Bronchial epithelial cell (primary cell): ENCODE results near the gene QSER1. TPM values are rescaled to one million over a fixed set of nuclear protein-coding genes. Genes with fewer than 3 reads are reported as not detected.

Experiments
- DNase-seq: peaks from one replicate; pipeline ENCODE4 v3.0.0-alpha.2; 2010; ENCODE audit warnings: low read depth
- FAIRE-seq: peaks from 2 replicates; lab custom pipeline; 2011; peaks lifted over from hg19 to GRCh38; lab: Jason Lieb, UNC
- H3K27me3 ChIP-seq: 2 replicates; pipeline ENCODE4 v1.5.1; 2011; ENCODE audit warnings: low read length; ENCODE audit not compliant: control insufficient read depth, insufficient read depth
- H3K36me3 ChIP-seq: 2 replicates; pipeline ENCODE4 v1.5.1; 2011; ENCODE audit warnings: low read length; ENCODE audit not compliant: control insufficient read depth, insufficient read depth
- H3K4me3 ChIP-seq: 2 replicates; pipeline ENCODE4 v1.5.1; 2011; ENCODE audit warnings: mild to moderate bottlenecking, low read depth, low read length, control low read depth
- CTCF ChIP-seq: IDR thresholded peaks from 2 replicates; pipeline ENCODE4 v1.5.1; 2011; ENCODE audit warnings: mild to moderate bottlenecking, moderate library complexity, low read length, control low read depth, inconsistent platforms; ENCODE audit not compliant: insufficient read depth, severe bottlenecking
- total RNA-seq: library from RNA; depleted of rRNA; stranded (reverse); fragments of >200 nt; gene quantifications from 2 replicates; pipeline ENCODE4 v1.2.1, GENCODE V29; 2014

QSER1 gene
- total RNA-seq, 1 donor from 2014 or later = 11.1 TPM

GRCh38 chr11:32991898-32992297 is 99.3 kb downstream of the QSER1 start:
- Histone ChIP-seq H3K27me3 (no peaks in the 10 kb centered on the region), H3K36me3 (no peaks in the 10 kb centered on the region), H3K4me3 (no peak overlapping the region)
- no peak for TF ChIP-seq CTCF
- no peak for FAIRE-seq
- DNase-seq = no peak

- Histone ChIP-seq H3K36me3 (no peaks in the 10 kb centered on the region), H3K27me3 (no peaks in the 10 kb centered on the region), H3K4me3 (no peak overlapping the region)
- FAIRE-seq = no peak
- TF ChIP-seq CTCF = no peak
- DNase-seq = peak; percentile 63
Measured at GRCh38 chr11:33000181-33000580, 107.6 kb downstream of the QSER1 start.

- no peak for TF ChIP-seq CTCF
- no peaks in the 10 kb centered on the region for H3K36me3 ChIP-seq
- H3K4me3 ChIP-seq = no peak overlapping the region
- DNase-seq (no peak), FAIRE-seq (no peak)
- no peaks in the 10 kb centered on the region for H3K27me3 ChIP-seq
Measured at GRCh38 chr11:33001281-33001680, 108.7 kb downstream of the QSER1 start.

GRCh38 chr11:33001751-33002542 is 109.3 kb downstream of the QSER1 start:
- no peak for DNase-seq
- no peak for TF ChIP-seq CTCF
- no peak overlapping the region for H3K4me3 ChIP-seq
- no peak for FAIRE-seq
- H3K36me3 ChIP-seq = no peaks in the 10 kb centered on the region
- H3K27me3 ChIP-seq = no peaks in the 10 kb centered on the region

GRCh38 chr11:33005175-33005574 is 112.6 kb downstream of the QSER1 start:
- DNase-seq (no peak), FAIRE-seq (no peak)
- no peak for TF ChIP-seq CTCF
- no peaks in the 10 kb centered on the region for H3K36me3 ChIP-seq
- H3K4me3 ChIP-seq = no peak overlapping the region
- H3K27me3 ChIP-seq = no peaks in the 10 kb centered on the region

- Histone ChIP-seq H3K27me3 (no peaks in the 10 kb centered on the region), H3K36me3 (no peaks in the 10 kb centered on the region), H3K4me3 (no peak overlapping the region)
- DNase-seq (no peak), FAIRE-seq (no peak)
- TF ChIP-seq CTCF = no peak
Measured at GRCh38 chr11:33006010-33006409, 113.4 kb downstream of the QSER1 start.
